Activated CD8-positive, alpha-beta memory T cell treated with anti-CD3 and anti-CD28 coated beads for 48 hours (primary cell): ENCODE data around the gene SUFU.
"Not testable (repeated sequence)": the region's sequence is repeated elsewhere in the genome, so short reads cannot be mapped to it uniquely, and the experiment has no call there.

ENCODE experiments used
- DNase-seq, 3 experiments: peaks; one replicate each; pipeline ENCODE4 v3.0.0-alpha.2; 2020; ENCODE audit warnings: low read depth in 2 of 3, low spot score in 2 of 3

The SUFU gene

GRCh38 chr10:102649797-102650654 is 146.3 kb downstream of the SUFU start:
- no peak for DNase-seq

- DNase-seq = no peak
These were observed 147.1 kb downstream of the SUFU start for GRCh38 chr10:102650655-102651454.

DNA sequence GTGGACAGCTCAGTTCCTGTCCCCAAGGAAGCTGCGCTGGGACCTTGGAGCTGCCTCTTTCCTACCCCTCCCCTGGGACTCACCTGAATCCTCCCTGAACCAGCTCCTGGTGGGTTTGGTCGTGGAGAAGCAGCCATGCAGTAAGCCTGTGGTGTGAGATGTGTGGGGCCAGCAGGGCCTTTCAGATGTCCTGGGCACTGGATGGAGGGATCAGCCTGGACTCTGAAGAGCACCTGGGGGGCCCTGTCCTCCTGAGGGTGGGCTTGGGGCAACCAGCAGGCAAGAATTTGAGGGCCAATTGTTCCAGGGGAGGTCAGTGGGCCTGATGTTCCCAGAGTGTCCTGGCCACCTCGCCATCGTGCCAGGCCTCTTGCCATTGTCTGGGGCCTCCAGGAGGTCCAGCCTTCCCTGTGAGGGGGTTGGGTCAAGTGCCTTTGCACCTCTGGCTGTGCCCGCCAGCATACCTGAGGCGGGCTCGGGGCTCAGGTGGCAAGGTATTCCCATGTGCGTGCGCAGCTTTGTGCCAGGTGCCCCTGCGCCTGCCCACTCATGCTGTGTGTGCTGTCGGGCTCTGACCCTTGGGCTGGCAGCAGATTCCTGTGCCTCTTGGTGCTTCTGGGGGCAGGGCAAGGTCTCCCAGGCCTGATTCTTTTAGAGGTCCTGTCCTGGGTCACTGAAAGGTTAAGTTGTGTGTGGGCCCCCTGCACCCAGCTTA is 147.8 kb downstream of the SUFU start:
- DNase-seq = no peak

DNA sequence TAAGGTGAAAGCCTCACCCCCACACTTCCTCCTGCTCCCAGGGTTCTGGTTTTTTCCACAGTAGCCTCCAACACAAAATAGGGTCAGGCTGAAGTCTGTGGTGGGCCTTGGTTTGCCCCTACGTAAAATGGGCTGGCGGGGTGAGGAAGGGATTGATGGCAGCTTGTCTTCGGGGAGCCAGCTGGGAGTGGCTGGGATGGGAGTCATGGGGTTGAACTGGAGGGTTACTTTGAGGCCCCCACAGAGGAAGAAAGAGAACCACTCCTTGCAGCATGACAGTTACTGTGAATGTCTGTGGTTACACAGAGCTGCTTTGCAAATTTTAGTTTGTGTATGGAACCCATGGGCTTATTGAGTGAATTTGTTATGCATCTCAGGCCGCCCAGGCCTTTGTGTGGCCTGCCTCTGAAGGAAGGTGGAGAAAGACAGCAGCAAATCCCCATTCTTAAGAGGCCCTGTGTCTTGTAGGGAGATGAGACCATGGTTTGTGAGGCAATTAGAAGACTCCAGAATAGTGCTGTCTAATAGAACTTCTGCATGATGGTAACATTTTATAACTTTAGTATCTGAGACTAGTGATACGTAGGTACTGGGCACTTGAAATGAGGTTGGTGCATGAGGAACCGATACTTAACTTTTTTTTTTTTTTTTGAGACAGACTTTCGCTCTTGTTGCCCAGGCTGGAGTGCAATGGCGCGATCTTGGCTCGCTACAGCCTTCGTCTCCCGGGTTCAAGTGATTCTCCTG is 148.6 kb downstream of the SUFU start:
- DNase-seq = no peak

DNA sequence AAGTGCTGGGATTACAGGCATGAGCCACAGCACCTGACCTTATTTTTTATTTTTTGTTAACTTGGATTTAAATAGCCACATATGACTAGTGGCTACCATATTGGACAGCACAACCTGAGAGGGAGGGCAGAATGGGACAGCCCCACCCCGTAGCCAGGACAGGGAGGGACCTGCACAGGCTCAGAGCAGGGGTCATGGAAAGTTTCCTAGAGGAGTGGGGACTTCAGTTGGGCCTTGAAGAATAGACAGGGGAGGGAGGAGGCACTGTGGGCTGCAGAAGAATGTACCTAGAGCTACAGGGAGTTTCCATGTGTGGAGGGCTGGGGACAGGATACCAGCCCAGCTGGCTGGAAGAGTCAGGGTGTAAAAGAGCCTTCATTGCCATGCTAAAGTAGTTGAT is 149.3 kb downstream of the SUFU start:
- DNase-seq = no peak

DNA sequence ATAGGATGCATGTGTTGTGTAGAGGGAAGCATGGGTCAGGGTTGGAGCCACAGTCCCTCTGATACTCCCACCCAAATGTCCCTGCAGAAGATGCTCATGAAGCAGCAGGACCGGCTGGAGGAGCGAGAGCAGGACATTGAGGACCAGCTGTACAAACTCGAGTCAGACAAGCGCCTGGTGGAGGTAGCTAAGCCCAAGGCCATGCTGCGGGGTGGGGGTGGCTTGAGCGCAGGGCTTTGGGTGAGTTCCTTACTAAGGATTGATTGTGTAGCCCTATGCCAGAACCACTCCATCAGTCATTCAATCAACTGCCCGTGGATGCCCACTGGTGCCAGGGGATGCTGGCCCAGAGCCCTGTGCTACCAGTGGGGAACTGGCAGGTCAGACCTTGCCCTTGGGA is 150.8 kb downstream of the SUFU start:
- no peak for DNase-seq

DNA sequence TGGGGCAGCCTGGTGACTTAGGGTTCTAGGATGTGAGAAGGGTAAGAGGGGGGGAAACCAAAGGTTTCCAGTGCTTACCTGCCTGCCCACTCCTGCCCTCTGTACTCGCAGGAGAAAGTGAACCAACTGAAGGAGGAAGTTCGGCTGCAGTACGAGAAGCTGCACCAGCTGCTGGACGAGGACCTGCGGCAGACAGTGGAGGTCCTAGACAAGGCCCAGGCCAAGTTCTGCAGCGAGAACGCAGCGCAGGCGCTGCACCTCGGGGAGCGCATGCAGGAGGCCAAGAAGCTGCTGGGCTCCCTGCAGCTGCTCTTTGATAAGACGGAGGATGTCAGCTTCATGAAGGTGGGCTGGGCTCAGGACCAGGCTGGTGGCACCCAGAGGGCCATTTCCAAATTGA is 151.2 kb downstream of the SUFU start:
- no peak for DNase-seq

GRCh38 chr10:102656026-102656425 is 152.3 kb downstream of the SUFU start:
- no peak for DNase-seq

- DNase-seq = no peak
These were observed 153.1 kb downstream of the SUFU start for GRCh38 chr10:102656791-102657371.

GRCh38 chr10:102657451-102657850 is 153.7 kb downstream of the SUFU start:
- DNase-seq = no peak

- no peak for DNase-seq
These were observed 154.4 kb downstream of the SUFU start for GRCh38 chr10:102657984-102658724.

GRCh38 chr10:102658802-102659201 is 155.0 kb downstream of the SUFU start:
- no peak for DNase-seq

GRCh38 chr10:102660888-102661657 is 157.3 kb downstream of the SUFU start:
- peak in 2 of 3 experiments; percentile 51 to 67 for DNase-seq

GRCh38 chr10:102661658-102662028 is 157.9 kb downstream of the SUFU start:
- no peak for DNase-seq

DNA sequence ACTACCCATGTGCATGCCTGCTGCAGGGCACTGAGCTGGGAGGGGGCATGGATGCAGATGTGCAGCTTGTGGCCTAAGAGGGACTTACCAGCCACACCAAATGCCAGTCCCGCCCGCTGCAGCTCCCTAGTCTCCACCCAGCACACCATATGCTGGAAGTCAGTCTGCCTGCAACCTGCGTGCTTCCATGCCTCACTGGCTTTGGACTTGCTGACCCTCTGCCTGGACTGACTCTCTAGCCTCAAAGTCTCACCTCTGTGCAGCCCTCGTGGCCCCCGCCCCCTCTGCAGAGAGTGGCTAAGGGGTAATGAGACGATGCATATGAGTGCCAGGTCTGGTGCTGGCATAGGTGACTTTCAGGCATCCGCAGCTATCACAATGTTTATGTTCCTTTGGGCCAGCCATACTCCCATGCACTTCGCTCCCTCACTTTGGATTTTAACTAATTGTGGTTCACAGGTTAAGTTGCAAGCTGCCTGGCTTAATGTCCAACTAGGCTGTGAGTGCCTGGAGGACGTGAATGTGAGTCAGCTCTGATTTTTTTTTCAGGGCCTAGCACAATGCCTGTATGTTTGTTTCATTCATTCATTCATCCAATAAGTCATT is 162.2 kb downstream of the SUFU start:
- DNase-seq = no peak

- DNase-seq = not testable (repeated sequence)
These were observed 163.6 kb downstream of the SUFU start for GRCh38 chr10:102667411-102667810.

DNA sequence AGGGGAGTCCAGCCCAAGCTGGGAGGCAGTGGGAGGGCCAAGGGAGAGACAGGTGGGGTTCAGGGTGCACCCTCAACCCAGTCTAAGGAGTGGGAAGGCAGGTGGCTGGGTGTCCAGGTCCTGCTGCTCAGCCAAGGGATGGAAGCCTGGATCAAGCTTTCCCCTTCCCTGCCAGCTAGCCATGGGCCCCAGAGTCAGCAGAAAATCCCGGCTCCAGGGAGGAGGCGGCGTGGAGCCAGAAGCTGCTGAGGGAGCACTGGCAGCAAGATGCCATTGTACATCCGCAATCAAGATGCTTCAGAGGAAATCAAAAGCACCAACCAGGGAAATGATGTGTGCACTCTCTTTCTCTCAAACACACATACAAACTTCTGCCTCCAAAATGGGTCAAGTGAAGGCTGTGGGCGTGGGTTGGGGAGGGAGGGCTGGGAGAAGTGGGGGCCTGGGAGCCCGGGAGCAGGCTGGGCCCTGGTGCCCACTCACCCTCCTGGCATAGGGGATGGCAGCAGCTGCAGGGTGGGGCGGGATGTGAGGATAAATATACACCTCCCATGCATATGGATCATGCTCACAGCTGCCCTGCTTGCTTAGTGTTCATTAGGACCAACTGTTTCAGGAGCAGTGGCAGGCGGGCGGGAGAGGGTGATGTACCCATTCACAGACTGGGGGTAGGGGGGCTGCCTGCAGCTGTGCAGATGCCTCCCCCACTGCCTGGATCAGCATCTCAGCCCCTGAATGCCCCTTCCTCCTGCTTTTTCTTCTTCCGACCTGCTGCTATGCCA is 164.7 kb downstream of the SUFU start:
- no peak for DNase-seq
